Glomerular visceral epithelial cell (primary cell): ENCODE results near the gene DDOST.
"Not testable (repeated sequence)": the region's sequence is repeated elsewhere in the genome, so short reads cannot be mapped to it uniquely, and the experiment has no call there.

Experiments
- DNase-seq: peaks from one replicate; pipeline ENCODE4 v3.0.0-alpha.2; 2016; ENCODE audit errors: extremely low spot score

Gene DDOST

DNA sequence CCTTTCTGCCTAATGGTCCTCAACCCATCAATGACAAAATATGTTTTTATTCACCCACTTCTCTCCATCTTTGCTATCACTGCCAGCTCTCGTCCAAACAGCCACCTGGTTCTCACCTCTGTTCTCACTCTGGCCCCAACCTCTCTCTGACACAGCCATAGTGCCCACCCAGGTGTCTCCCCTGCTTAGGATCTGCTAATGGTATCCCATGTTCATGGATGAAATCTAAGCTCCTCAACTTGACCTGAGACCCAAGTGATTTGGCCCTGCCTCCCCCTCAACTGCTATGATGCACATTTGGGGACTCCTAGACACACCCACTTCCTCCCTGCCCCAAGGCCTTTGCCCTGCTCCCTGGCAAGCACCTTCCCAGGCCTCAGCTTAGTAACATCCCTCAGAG lies 30.7 kb upstream of the DDOST start:
- no peak for DNase-seq

GRCh38 chr1:20689645-20690056 lies 28.5 kb upstream of the DDOST start:
- no peak for DNase-seq

- DNase-seq = no peak
Measured at GRCh38 chr1:20686883-20687725, 25.9 kb upstream of the DDOST start.

DNA sequence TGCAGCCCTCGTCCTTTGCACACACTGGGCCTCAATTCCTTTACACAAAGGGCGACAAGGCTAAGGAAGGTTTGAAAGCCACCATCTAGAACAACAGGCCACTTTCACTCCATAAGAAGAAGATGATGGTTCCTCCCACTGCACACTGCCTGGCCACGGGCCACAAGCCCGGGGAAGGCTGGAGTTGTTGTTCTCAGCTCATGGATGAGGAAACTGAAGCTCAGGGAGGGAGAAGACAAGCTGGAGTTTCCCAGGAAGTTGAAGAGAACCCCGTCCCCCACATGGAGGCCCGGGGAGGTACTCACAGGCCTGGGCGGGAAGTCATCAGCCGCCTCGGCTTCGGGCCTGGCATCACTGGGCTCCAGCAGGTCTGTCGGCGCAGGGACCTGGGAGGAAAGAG lies 24.6 kb upstream of the DDOST start:
- no peak for DNase-seq

GRCh38 chr1:20685099-20685662 lies 24.0 kb upstream of the DDOST start:
- DNase-seq = no peak

DNA sequence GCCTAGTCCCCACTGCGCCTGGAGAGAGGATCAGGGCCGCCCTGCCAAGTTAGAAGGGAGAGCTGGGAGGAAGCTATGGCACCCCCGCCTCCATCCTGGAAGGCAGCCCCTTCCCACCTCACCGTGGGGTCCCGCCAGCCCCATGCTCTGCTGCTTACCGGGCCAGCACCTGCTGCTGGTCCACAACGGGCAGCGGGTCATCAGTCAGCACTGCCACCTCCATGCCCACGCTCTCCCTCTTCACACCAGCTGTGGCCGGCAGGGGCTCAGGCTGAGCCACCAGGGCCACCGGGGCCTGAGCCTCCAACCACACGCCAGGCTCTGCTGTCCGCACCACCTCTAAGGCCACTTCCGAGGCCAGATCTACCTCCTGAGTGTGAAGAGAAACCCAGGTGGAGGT lies 23.5 kb upstream of the DDOST start:
- no peak for DNase-seq

DNA sequence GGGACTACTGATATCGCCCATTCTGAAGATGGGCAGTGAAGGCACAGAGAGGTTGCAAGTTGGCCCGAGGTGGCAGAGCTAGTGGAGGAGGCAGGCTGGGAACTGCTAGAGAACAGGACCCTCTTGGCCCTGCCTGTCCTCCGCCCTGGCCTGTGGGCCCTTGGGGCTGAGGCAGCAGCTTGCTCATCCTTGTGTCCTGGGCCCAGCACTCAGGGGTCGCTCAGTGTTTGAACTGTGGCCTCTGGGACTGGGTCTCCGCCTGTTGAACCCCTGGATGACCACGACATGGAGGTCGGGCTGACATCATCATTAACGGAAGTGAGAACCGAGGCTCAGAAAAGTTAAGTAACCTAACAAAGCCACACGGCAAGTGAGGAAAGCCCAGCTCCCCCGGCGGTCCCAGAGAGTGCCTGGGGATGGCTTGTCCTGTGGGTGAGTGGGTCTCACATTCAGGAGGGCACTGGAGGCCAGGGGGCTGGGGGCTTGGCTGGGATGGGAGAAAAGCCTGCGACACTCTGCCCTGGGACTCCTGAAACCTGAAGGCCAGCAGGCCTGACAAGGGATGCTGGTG lies 23.0 kb upstream of the DDOST start:
- no peak for DNase-seq

DNA sequence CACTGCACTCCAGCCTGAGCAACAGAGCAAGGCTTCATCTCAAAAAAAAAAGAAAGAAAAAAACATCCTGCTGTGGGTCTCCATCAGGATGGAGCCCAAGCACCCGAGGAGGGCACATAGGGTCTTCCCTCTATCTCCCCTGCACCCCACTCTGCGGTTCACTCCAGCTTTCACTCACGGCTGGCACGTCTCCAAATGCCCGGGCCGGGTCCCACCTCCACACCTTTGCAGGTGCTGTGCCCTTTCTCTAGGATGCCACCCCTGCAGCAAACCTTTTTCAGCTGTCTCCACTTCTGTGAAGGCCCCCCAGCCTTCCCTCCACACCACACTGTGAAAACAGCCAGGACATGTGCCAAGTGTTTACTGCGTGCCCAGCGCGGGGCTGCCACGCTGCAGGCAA lies 22.4 kb upstream of the DDOST start:
- DNase-seq = no peak

DNA sequence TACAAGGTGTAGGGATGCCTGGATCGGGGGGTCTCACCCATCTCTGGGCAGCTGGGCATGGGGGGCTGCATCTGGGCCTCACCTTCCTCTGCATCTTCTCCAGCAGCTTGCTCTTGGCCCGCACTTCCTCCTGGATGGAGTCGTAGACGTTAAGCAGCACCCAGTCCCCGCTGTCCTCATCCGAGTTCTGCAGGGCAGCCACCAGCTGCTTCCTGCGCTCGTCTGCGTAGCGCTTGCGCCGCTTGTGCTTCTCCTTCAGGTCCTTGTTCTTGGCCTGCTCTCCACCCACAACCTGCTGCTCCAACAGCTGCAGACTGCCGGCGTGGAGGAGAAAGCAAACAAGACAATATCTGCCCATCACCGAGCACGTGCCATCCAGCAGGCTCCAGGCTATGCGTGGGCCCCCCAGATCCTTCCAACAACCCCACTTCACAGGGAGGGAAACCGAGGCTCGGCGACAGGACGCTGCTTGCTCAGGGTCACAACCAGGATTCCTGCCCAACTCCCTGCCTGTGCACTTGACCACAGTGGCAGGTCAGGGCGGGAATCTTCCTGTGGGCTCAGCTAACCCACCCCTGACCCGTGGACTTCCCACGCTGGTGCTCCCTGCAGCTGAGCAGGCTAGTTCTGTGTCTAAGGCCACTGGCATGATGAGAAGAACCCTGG lies 21.5 kb upstream of the DDOST start:
- DNase-seq = no peak

- DNase-seq = no peak
Measured at GRCh38 chr1:20681999-20682398, 20.8 kb upstream of the DDOST start.

- DNase-seq = no peak
Measured at GRCh38 chr1:20680269-20680668, 19.1 kb upstream of the DDOST start.

DNA sequence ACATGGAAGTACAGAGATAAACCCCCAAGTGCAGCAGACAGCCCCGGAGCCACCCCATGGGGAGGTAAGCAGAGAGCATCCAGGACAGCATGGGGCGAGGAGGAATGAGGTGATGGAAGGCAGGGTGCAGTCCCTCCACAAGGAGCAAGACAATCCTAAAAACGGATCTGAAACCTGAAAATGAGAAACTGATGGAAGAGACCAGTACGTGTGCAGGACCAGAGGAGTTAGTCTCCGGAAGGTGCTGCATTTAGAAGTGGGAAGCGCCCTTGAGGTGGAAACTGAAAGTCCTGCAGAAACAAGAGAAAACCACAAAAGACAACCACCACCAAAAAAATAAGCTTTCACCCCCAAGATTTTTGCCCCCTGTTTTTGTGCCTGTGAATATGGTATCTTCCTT lies 17.4 kb upstream of the DDOST start:
- DNase-seq = no peak

- not testable (repeated sequence) for DNase-seq
Measured at GRCh38 chr1:20673626-20674025, 12.5 kb upstream of the DDOST start.

DNA sequence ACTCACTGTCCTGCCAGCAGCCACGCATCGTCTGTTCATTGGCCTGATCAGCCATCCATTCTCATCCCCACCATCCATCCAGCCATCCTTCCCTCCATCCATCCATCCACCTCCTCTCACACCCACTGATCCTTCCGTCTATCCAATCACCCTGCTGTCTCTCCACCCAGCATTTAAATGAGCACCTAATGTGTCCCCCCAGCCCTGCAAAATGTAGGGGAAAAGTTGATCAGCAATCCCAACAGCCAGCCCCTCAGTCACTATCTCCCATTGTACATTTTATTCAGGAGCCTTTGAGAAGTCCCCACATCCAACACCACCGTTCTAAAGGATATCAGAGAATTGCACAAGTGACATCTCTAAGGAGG lies 11.1 kb upstream of the DDOST start:
- DNase-seq = no peak

DNA sequence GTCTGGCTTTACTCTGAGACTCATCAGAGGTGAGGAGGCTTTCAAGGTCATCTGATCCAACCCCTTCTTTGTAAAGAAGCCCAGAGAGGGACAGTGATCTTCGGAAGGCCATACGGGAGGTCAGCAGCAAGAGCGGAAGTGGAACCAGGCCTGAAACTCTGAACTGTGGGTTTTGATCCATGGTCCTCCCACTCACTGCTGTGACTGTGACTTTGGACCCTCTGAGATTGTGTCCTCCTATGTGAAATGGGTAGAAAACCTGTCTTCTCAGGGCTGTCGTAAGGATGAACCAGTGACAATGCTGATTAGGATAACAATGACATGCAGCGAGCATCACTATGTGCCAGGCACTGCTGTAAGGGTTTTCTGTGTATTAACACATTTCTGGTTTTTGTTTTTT lies 9.8 kb upstream of the DDOST start:
- no peak for DNase-seq

GRCh38 chr1:20668581-20668980 lies 7.4 kb upstream of the DDOST start:
- DNase-seq = no peak

DNA sequence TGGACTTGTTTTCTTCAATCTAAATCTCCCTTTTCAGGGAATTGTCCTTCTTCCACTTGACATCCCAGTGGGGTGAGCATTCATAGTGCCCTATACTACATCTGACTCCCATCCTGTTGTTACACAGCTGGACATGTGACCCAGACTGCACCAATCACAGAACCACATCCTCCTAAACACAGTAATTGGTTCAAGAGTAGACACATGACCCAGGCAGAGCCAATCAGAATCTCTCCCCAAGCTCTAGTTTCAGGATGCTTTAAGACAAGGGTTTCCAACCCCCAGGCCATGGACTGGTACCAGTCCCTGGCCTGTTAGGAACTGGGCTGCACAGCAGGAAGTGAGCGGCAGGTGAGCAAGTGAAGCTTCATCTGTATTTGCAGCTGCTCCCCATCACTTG lies 5.6 kb upstream of the DDOST start:
- DNase-seq = peak; percentile 21

DNA sequence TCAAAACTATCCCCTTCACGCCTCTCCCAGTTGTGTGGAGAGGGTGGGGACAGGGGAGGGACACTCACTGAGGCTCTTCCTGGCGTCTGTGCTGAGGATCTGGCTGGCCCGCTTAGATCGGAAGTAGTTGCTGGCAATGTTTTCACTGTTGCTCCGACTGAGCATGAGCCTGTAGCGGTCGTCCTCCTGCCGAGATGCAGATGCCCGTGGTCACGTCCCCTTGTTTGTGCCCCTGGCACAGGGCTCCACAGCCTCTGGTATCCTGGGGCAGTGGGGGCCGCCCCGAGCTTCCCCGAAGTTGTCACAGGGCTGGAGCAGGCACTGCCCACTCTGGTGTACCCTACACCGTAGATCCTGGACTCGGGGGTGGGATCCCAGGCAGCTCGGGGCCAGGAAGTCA lies 5.0 kb upstream of the DDOST start:
- no peak for DNase-seq

GRCh38 chr1:20665726-20666125 lies 4.6 kb upstream of the DDOST start:
- DNase-seq = no peak

DNA sequence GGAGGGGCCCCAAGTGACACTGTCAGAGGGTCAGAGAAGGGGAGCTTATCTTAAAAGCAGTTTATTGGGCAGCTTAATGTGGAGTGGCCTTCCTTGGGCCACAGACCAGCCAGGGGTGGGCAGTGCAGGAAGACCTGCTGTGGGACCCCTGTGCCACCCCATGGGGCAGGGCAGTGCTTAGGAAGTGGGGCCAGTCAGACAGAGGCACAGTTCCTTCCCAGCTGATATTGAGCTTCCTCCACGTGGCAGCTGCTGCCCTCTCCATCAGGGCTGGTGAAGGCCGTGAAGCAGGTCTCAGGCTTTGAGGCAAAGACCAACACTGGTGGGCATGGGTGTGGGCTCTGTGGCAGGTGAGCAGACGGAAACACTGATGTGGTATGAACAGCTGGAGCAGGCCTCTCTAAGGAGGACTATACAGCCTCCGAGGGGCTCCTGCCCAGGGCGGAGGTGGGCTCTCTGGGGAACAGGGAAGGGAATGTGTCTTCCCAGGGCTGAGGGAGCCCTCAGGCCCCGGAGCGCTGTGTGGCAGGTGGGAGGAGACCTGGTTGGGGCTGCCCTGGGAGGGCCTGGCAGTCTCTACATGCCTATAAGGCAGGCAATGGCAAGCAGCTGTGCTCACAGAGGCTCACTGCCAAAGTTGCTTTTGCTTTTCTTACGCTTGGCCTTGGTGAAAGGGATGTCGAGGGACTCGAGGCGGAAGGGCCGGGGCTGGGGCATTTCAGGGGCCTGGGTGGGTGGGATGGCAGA lies 3.0 kb upstream of the DDOST start:
- no peak for DNase-seq

DNA sequence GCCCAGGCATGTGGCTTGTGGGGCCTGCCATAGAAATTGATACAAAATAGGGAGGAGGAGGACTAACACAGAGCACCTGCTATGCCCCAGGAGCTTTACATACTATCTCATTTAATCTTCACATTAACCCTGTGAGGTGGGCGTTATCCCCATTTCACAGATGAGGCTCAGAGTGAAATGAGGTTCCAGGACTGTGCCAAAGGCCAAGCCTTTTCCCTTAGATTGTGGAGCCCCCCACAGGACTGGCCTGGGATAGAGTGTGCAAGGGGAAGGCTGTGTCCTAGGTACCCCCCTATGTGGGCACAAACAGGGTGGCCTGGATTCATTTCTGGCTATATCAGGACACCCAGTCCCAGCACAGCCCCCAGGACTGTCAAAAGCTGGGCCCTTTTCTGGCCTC lies 2.2 kb upstream of the DDOST start:
- DNase-seq = no peak

DNA sequence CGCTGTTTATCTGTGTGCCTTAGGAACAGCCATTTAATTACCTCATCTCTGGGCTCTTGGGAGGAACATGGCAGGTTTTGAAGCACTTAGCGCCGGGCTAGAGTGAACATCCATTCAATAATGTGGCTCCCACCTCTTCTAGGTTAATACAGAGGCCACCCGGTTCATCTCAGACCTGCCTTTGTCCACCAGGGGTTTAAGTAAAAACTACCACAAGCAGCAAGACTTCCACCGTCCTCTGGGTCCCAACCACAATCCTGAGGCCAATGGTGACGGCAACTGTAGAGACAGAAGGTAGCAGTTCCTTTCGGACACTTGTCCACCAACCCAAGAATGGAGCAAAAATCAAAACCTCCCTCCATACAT lies 924 bp upstream of the DDOST start:
- no peak for DNase-seq
